Retinal pigment epithelial cell (primary cell): ENCODE data around the gene PPIP5K1.

ENCODE experiments used
- DNase-seq: peaks from one replicate; pipeline ENCODE4 v3.0.0-alpha.2; 2010; ENCODE audit warnings: low read depth
- H3K4me3 ChIP-seq: 2 replicates; pipeline ENCODE4 v1.5.1; 2011; ENCODE audit warnings: mild to moderate bottlenecking, low read length, control low read depth, moderate library complexity
- CTCF ChIP-seq: conservative IDR thresholded peaks from 2 replicates; pipeline ENCODE4 v1.5.1; 2011; ENCODE audit warnings: low read depth, low read length, control low read depth, inconsistent platforms

The PPIP5K1 gene

GRCh38 chr15:43493703-43494472, 96.1 kb downstream of the PPIP5K1 start:
- H3K4me3 ChIP-seq, result peak overlapping the region; percentile 96
- TF ChIP-seq CTCF, result no peak
- no peak for DNase-seq

GRCh38 chr15:43492673-43493601, 97.1 kb downstream of the PPIP5K1 start, which contains the start of gene TP53BP1:
Gene TP53BP1, minus strand, starts transcription at chr15:43493156. Its CDS starts 113 bp downstream, at chr15:43493043.
- peak within 1 kb of the TSS; percentile 96 for H3K4me3 ChIP-seq
- peak; percentile 72 for DNase-seq
- no peak for TF ChIP-seq CTCF

GRCh38 chr15:43492266-43492665, 97.7 kb downstream of the PPIP5K1 start:
- no peak for DNase-seq
- H3K4me3 ChIP-seq, result peak overlapping the region; percentile 96
- no peak for TF ChIP-seq CTCF

GRCh38 chr15:43489191-43489590, 100.8 kb downstream of the PPIP5K1 start:
- TF ChIP-seq CTCF, result no peak
- DNase-seq, result no peak

GRCh38 chr15:43488790-43489189, 101.2 kb downstream of the PPIP5K1 start:
- no peak for DNase-seq
- no peak for TF ChIP-seq CTCF
- H3K4me3 ChIP-seq, result no peak overlapping the region

More at GRCh38 chr15:43489191-43489590, 100.8 kb downstream of the PPIP5K1 start:
- no peak overlapping the region for H3K4me3 ChIP-seq

GRCh38 chr15:43487271-43487895, 102.6 kb downstream of the PPIP5K1 start:
- no peak for TF ChIP-seq CTCF
- DNase-seq, result no peak
- no peak overlapping the region for H3K4me3 ChIP-seq
